Endothelial cell (in vitro differentiated cells): ENCODE results near the gene COMMD1. TPM values are rescaled to one million over a fixed set of nuclear protein-coding genes. Genes with fewer than 3 reads are reported as not detected.

Experiments
- DNase-seq: peaks from one replicate; pipeline ENCODE4 v3.0.0; 2021; ENCODE audit warnings: low spot score
- H3K27ac Mint-ChIP-seq: one replicate; pipeline ENCODE4 v1.8.0; 2021; ENCODE audit warnings: mixed read lengths, inconsistent platforms; ENCODE audit not compliant: unreplicated experiment
- H3K27me3 Mint-ChIP-seq: one replicate; pipeline ENCODE4 v1.8.0; 2021; ENCODE audit warnings: mild to moderate bottlenecking, moderate library complexity, mixed read lengths, inconsistent platforms; ENCODE audit not compliant: unreplicated experiment
- H3K36me3 Mint-ChIP-seq: one replicate; pipeline ENCODE4 v1.8.0; 2021; ENCODE audit warnings: mild to moderate bottlenecking, low read depth, mixed read lengths, inconsistent platforms; ENCODE audit not compliant: unreplicated experiment
- H3K4me1 Mint-ChIP-seq: one replicate; pipeline ENCODE4 v1.8.0; 2021; ENCODE audit warnings: mild to moderate bottlenecking, mixed read lengths, inconsistent platforms; ENCODE audit not compliant: unreplicated experiment
- H3K4me3 Mint-ChIP-seq: one replicate; pipeline ENCODE4 v1.8.0; 2021; ENCODE audit warnings: mild to moderate bottlenecking, mixed read lengths, inconsistent platforms; ENCODE audit not compliant: unreplicated experiment
- H3K9me3 Mint-ChIP-seq: one replicate; pipeline ENCODE4 v1.8.0; 2021; ENCODE audit warnings: mixed read lengths, inconsistent platforms; ENCODE audit not compliant: unreplicated experiment
- total RNA-seq: library from RNA; stranded (reverse); fragmentation: NEBNext Ultra II Directional; extraction: Animal tissue kit (Norgen Biotek cat#: 25700); gene quantifications from one replicate; pipeline ENCODE4 v1.2.1, GENCODE V29; 2021; ENCODE audit not compliant: unreplicated experiment
- TF ChIP-seq, protein P1 (sequence below): fragments of 200-600 bp; sonication (generic); IDR thresholded peaks from one replicate; pipeline ENCODE4 v1.5.0; 2021; ENCODE audit warnings: antibody characterized with exemption; ENCODE audit not compliant: unreplicated experiment

The COMMD1 gene
- total RNA-seq, 1 donor from 2014 or later = 39.4 TPM

DNA sequence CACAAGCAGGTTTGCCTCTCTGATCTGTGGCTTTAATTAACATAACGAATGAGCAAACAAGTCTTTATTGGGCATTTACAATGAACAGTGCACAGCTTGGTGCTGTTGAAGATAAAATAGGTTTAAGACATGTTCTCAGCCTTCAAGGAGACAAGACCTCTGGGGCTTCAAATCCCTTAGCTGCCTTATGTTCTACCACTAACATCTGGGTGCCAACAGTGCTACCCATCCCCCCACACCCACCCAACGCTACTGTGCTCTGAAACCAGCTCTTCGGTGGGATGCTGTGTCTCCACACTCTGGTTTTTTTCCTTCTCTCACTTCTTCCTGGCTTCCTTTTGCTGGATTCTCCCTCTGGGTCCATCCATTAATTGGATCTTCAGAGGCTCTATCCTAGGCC, 276.4 kb downstream of the COMMD1 start:
- Mint-ChIP-seq H3K9me3 (no peaks in the 10 kb centered on the region), H3K4me1 (peaks cover 4% of the 10 kb centered on the region), H3K36me3 (no peaks in the 10 kb centered on the region), H3K27ac (no peak overlapping the region), H3K4me3 (no peak overlapping the region), H3K27me3 (peaks cover 4% of the 10 kb centered on the region)
- DNase-seq = no peak
- TF ChIP-seq, protein P1, sequence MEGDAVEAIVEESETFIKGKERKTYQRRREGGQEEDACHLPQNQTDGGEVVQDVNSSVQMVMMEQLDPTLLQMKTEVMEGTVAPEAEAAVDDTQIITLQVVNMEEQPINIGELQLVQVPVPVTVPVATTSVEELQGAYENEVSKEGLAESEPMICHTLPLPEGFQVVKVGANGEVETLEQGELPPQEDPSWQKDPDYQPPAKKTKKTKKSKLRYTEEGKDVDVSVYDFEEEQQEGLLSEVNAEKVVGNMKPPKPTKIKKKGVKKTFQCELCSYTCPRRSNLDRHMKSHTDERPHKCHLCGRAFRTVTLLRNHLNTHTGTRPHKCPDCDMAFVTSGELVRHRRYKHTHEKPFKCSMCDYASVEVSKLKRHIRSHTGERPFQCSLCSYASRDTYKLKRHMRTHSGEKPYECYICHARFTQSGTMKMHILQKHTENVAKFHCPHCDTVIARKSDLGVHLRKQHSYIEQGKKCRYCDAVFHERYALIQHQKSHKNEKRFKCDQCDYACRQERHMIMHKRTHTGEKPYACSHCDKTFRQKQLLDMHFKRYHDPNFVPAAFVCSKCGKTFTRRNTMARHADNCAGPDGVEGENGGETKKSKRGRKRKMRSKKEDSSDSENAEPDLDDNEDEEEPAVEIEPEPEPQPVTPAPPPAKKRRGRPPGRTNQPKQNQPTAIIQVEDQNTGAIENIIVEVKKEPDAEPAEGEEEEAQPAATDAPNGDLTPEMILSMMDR = no peak

GRCh38 chr2:62184512-62185230, 279.2 kb downstream of the COMMD1 start:
- H3K27me3 Mint-ChIP-seq = peaks cover 4% of the 10 kb centered on the region
- peaks cover 7% of the 10 kb centered on the region for H3K4me1 Mint-ChIP-seq
- H3K36me3 Mint-ChIP-seq = no peaks in the 10 kb centered on the region
- no peak overlapping the region for H3K27ac Mint-ChIP-seq
- no peak overlapping the region for H3K4me3 Mint-ChIP-seq
- DNase-seq = no peak
- TF ChIP-seq, protein P1 = no peak
- H3K9me3 Mint-ChIP-seq = no peaks in the 10 kb centered on the region

Other genes with a start within 250 kb of the COMMD1 start
- 6.9 TPM for gene FAM161A, start 51.6 kb upstream of the COMMD1 start, total RNA-seq
- 200 TPM for gene CCT4, start 17.0 kb upstream of the COMMD1 start, total RNA-seq